ENCODE measurements around the gene PAX3. TPM values are rescaled to one million over a fixed set of nuclear protein-coding genes. Genes with fewer than 3 reads are reported as not detected.

Gene PAX3
- polyA plus RNA-seq, 4 donors: 0.06 TPM; not detected in 3

GRCh38 chr2:222272446-222273015, 26.3 kb downstream of the PAX3 start:
- Histone ChIP-seq H3K4me3 (ENCODE audit: low read depth in 1 of 3, low read length in 3 of 3) (no peak overlapping the region), H3K36me3 (ENCODE audit: control insufficient read depth in 3 of 3, insufficient read depth in 2 of 3, low read depth in 1 of 3, low read length in 3 of 3) (no peaks in the 10 kb centered on the region), H3K27me3 (ENCODE audit: control insufficient read depth in 3 of 3, insufficient read depth in 3 of 3, low read length in 3 of 3) (peaks cover 0 to 25% (median 9%) of the 10 kb centered on the region in 3 donors), H3K4me1 (ENCODE audit: control insufficient read depth in 3 of 3, insufficient read depth in 2 of 3, low read depth in 1 of 3, low read length in 2 of 3) (no peaks in the 10 kb centered on the region), H3K9me3 (ENCODE audit: control insufficient read depth in 2 of 2, insufficient read depth in 1 of 2, low read depth in 1 of 2, low read length in 1 of 2) (no peaks in the 10 kb centered on the region), H3K27ac (ENCODE audit: low read depth in 1 of 3, low read length in 2 of 3) (no peak overlapping the region)
- no peak for FAIRE-seq
- 29 to 41% (median 41%) methylated on average over 4 of the region's 4 CpGs for WGBS, 3 donors
- DNase-seq: no peak

GRCh38 chr2:222271854-222272253, 26.9 kb downstream of the PAX3 start:
- Histone ChIP-seq H3K27me3 (ENCODE audit: control insufficient read depth in 3 of 3, insufficient read depth in 3 of 3, low read length in 3 of 3) (peaks cover 0 to 25% (median 9%) of the 10 kb centered on the region in 3 donors), H3K9me3 (ENCODE audit: control insufficient read depth in 2 of 2, insufficient read depth in 1 of 2, low read depth in 1 of 2, low read length in 1 of 2) (no peaks in the 10 kb centered on the region), H3K27ac (ENCODE audit: low read depth in 1 of 3, low read length in 2 of 3) (no peak overlapping the region), H3K4me1 (ENCODE audit: control insufficient read depth in 3 of 3, insufficient read depth in 2 of 3, low read depth in 1 of 3, low read length in 2 of 3) (no peaks in the 10 kb centered on the region), H3K4me3 (ENCODE audit: low read depth in 1 of 3, low read length in 3 of 3) (no peak overlapping the region), H3K36me3 (ENCODE audit: control insufficient read depth in 3 of 3, insufficient read depth in 2 of 3, low read depth in 1 of 3, low read length in 3 of 3) (no peaks in the 10 kb centered on the region)
- WGBS, 3 donors: 67 to 75% (median 70%) methylated on average over 5 of the region's 5 CpGs
- DNase-seq (no peak), FAIRE-seq (no peak)

- Histone ChIP-seq H3K4me1 (ENCODE audit: control insufficient read depth in 3 of 3, insufficient read depth in 2 of 3, low read depth in 1 of 3, low read length in 2 of 3) (no peaks in the 10 kb centered on the region), H3K4me3 (ENCODE audit: low read depth in 1 of 3, low read length in 3 of 3) (no peak overlapping the region), H3K27ac (ENCODE audit: low read depth in 1 of 3, low read length in 2 of 3) (no peak overlapping the region), H3K9me3 (ENCODE audit: control insufficient read depth in 2 of 2, insufficient read depth in 1 of 2, low read depth in 1 of 2, low read length in 1 of 2) (no peaks in the 10 kb centered on the region), H3K27me3 (ENCODE audit: control insufficient read depth in 3 of 3, insufficient read depth in 3 of 3, low read length in 3 of 3) (peaks cover 0 to 20% (median 9%) of the 10 kb centered on the region in 3 donors), H3K36me3 (ENCODE audit: control insufficient read depth in 3 of 3, insufficient read depth in 2 of 3, low read depth in 1 of 3, low read length in 3 of 3) (no peaks in the 10 kb centered on the region)
- WGBS, 3 donors: 72 to 92% (median 83%) methylated on average over 3 of the region's 3 CpGs
- no peak for FAIRE-seq
- no peak for DNase-seq
Measured at GRCh38 chr2:222270396-222270795, 28.4 kb downstream of the PAX3 start.

GRCh38 chr2:222269132-222269531, 29.7 kb downstream of the PAX3 start:
- no peak overlapping the region for H3K4me3 ChIP-seq (ENCODE audit: low read depth in 1 of 3, low read length in 3 of 3)
- peaks cover 0 to 18% (median 9%) of the 10 kb centered on the region in 3 donors for H3K27me3 ChIP-seq (ENCODE audit: control insufficient read depth in 3 of 3, insufficient read depth in 3 of 3, low read length in 3 of 3)
- no peak for DNase-seq
- H3K4me1 ChIP-seq (ENCODE audit: control insufficient read depth in 3 of 3, insufficient read depth in 2 of 3, low read depth in 1 of 3, low read length in 2 of 3): no peaks in the 10 kb centered on the region
- FAIRE-seq: no peak
- no peaks in the 10 kb centered on the region for H3K36me3 ChIP-seq (ENCODE audit: control insufficient read depth in 3 of 3, insufficient read depth in 2 of 3, low read depth in 1 of 3, low read length in 3 of 3)
- no peak overlapping the region for H3K27ac ChIP-seq (ENCODE audit: low read depth in 1 of 3, low read length in 2 of 3)
- no peaks in the 10 kb centered on the region for H3K9me3 ChIP-seq (ENCODE audit: control insufficient read depth in 2 of 2, insufficient read depth in 1 of 2, low read depth in 1 of 2, low read length in 1 of 2)
- 31 to 49% (median 36%) methylated on average over 9 of the region's 9 CpGs for WGBS, 3 donors

GRCh38 chr2:222268311-222268990, 30.3 kb downstream of the PAX3 start:
- H3K36me3 ChIP-seq (ENCODE audit: control insufficient read depth in 3 of 3, insufficient read depth in 2 of 3, low read depth in 1 of 3, low read length in 3 of 3): no peaks in the 10 kb centered on the region
- H3K27ac ChIP-seq (ENCODE audit: low read depth in 1 of 3, low read length in 2 of 3): no peak overlapping the region
- WGBS, 3 donors: 42 to 49% (median 43%) methylated on average over 16 of the region's 16 CpGs
- no peaks in the 10 kb centered on the region for H3K4me1 ChIP-seq (ENCODE audit: control insufficient read depth in 3 of 3, insufficient read depth in 2 of 3, low read depth in 1 of 3, low read length in 2 of 3)
- no peaks in the 10 kb centered on the region for H3K9me3 ChIP-seq (ENCODE audit: control insufficient read depth in 2 of 2, insufficient read depth in 1 of 2, low read depth in 1 of 2, low read length in 1 of 2)
- no peak overlapping the region for H3K4me3 ChIP-seq (ENCODE audit: low read depth in 1 of 3, low read length in 3 of 3)
- H3K27me3 ChIP-seq (ENCODE audit: control insufficient read depth in 3 of 3, insufficient read depth in 3 of 3, low read length in 3 of 3): peaks cover 0 to 18% (median 9%) of the 10 kb centered on the region in 3 donors
- FAIRE-seq: no peak
- no peak for DNase-seq

- no peak overlapping the region for H3K27ac ChIP-seq (ENCODE audit: low read depth in 1 of 3, low read length in 2 of 3)
- FAIRE-seq (no peak), DNase-seq (no peak)
- H3K9me3 ChIP-seq (ENCODE audit: control insufficient read depth in 2 of 2, insufficient read depth in 1 of 2, low read depth in 1 of 2, low read length in 1 of 2): no peaks in the 10 kb centered on the region
- no peak overlapping the region for H3K4me3 ChIP-seq (ENCODE audit: low read depth in 1 of 3, low read length in 3 of 3)
- WGBS, 3 donors: 57 to 73% (median 64%) methylated on average over 4 of the region's 4 CpGs
- H3K4me1 ChIP-seq (ENCODE audit: control insufficient read depth in 3 of 3, insufficient read depth in 2 of 3, low read depth in 1 of 3, low read length in 2 of 3): no peaks in the 10 kb centered on the region
- no peaks in the 10 kb centered on the region for H3K36me3 ChIP-seq (ENCODE audit: control insufficient read depth in 3 of 3, insufficient read depth in 2 of 3, low read depth in 1 of 3, low read length in 3 of 3)
- peaks cover 0 to 14% (median 6%) of the 10 kb centered on the region in 3 donors for H3K27me3 ChIP-seq (ENCODE audit: control insufficient read depth in 3 of 3, insufficient read depth in 3 of 3, low read length in 3 of 3)
Measured at GRCh38 chr2:222264791-222265320, 33.9 kb downstream of the PAX3 start.

GRCh38 chr2:222261504-222261903, 37.3 kb downstream of the PAX3 start:
- Histone ChIP-seq H3K4me1 (ENCODE audit: control insufficient read depth in 3 of 3, insufficient read depth in 2 of 3, low read depth in 1 of 3, low read length in 2 of 3) (no peaks in the 10 kb centered on the region), H3K4me3 (ENCODE audit: low read depth in 1 of 3, low read length in 3 of 3) (no peak overlapping the region), H3K27me3 (ENCODE audit: control insufficient read depth in 3 of 3, insufficient read depth in 3 of 3, low read length in 3 of 3) (peaks cover 2 to 3% (median 3%) of the 10 kb centered on the region in 3 donors), H3K27ac (ENCODE audit: low read depth in 1 of 3, low read length in 2 of 3) (no peak overlapping the region), H3K9me3 (ENCODE audit: control insufficient read depth in 2 of 2, insufficient read depth in 1 of 2, low read depth in 1 of 2, low read length in 1 of 2) (no peaks in the 10 kb centered on the region), H3K36me3 (ENCODE audit: control insufficient read depth in 3 of 3, insufficient read depth in 2 of 3, low read depth in 1 of 3, low read length in 3 of 3) (no peaks in the 10 kb centered on the region)
- FAIRE-seq (no peak), DNase-seq (no peak)
- 65 to 80% (median 65%) methylated on average over 2 of the region's 2 CpGs for WGBS, 3 donors

GRCh38 chr2:222257645-222258044, 41.2 kb downstream of the PAX3 start:
- DNase-seq: no peak
- Histone ChIP-seq H3K4me3 (ENCODE audit: low read depth in 1 of 3, low read length in 3 of 3) (no peak overlapping the region), H3K27me3 (ENCODE audit: control insufficient read depth in 3 of 3, insufficient read depth in 3 of 3, low read length in 3 of 3) (peaks cover 0 to 9% (median 3%) of the 10 kb centered on the region in 3 donors), H3K27ac (ENCODE audit: low read depth in 1 of 3, low read length in 2 of 3) (no peak overlapping the region), H3K9me3 (ENCODE audit: control insufficient read depth in 2 of 2, insufficient read depth in 1 of 2, low read depth in 1 of 2, low read length in 1 of 2) (no peaks in the 10 kb centered on the region), H3K36me3 (ENCODE audit: control insufficient read depth in 3 of 3, insufficient read depth in 2 of 3, low read depth in 1 of 3, low read length in 3 of 3) (no peaks in the 10 kb centered on the region), H3K4me1 (ENCODE audit: control insufficient read depth in 3 of 3, insufficient read depth in 2 of 3, low read depth in 1 of 3, low read length in 2 of 3) (no peaks in the 10 kb centered on the region)
- WGBS, 3 donors: 14 to 21% (median 20%) methylated on average over 6 of the region's 6 CpGs
- FAIRE-seq: no peak
